PC-3 (cell line): ENCODE results near the gene NDEL1.

Source experiments
- EZH2 ChIP-seq: fragments of 300-600 bp; sonication (generic); IDR thresholded peaks from one replicate; pipeline ENCODE4 v1.6.1; 2017; ENCODE audit warnings: antibody characterized with exemption, mild to moderate bottlenecking, low read length; ENCODE audit not compliant: unreplicated experiment
- TF ChIP-seq, protein P1 (sequence below): fragments of 300-600 bp; sonication (generic); conservative IDR thresholded peaks from 2 replicates; pipeline ENCODE4 v1.5.1; 2017; ENCODE audit warnings: antibody characterized with exemption, low read depth, mild to moderate bottlenecking, low read length

DNA sequence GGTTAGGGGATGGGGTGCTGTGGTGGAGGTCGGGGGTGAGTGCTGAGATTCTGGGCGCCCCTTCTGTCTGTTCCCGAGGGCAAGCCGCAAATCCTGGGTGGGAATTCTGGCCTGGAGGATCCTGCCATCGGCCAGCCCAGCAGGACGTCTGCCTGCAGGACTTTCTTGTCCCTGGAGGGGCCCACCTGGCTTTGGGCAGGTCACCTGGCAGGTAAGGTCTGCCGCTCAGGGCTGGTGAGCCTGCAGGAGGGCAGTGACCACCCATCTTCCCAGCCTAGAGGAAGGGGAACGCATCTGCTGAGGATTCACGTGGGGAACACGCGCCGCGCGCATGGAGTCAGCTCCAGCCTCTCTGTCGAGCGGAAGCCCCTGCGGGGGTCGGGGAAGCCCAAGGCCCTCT, 43.4 kb upstream of the NDEL1 start:
- TF ChIP-seq, protein P1, sequence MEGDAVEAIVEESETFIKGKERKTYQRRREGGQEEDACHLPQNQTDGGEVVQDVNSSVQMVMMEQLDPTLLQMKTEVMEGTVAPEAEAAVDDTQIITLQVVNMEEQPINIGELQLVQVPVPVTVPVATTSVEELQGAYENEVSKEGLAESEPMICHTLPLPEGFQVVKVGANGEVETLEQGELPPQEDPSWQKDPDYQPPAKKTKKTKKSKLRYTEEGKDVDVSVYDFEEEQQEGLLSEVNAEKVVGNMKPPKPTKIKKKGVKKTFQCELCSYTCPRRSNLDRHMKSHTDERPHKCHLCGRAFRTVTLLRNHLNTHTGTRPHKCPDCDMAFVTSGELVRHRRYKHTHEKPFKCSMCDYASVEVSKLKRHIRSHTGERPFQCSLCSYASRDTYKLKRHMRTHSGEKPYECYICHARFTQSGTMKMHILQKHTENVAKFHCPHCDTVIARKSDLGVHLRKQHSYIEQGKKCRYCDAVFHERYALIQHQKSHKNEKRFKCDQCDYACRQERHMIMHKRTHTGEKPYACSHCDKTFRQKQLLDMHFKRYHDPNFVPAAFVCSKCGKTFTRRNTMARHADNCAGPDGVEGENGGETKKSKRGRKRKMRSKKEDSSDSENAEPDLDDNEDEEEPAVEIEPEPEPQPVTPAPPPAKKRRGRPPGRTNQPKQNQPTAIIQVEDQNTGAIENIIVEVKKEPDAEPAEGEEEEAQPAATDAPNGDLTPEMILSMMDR, result no peak
- TF ChIP-seq EZH2, result no peak
